SU-DHL-6 (cell line): ENCODE results near the gene MCRIP2.

ENCODE experiments used
- CTCF ChIP-seq: fragments of 200-600 bp; sonication (generic); IDR thresholded peaks from one replicate; pipeline ENCODE4 v1.5.1; 2017; ENCODE audit warnings: antibody characterized with exemption, mild to moderate bottlenecking, low read length, moderate library complexity; ENCODE audit not compliant: insufficient read depth, poor library complexity, severe bottlenecking
- EZH2phosphoT487 ChIP-seq: fragments of 200-600 bp; sonication (generic), shearing (Covaris generic); conservative IDR thresholded peaks from 2 replicates; pipeline ENCODE4 v1.6.1; 2018; ENCODE audit warnings: mild to moderate bottlenecking, antibody characterized with exemption, low read length, moderate library complexity, mixed read lengths

DNA sequence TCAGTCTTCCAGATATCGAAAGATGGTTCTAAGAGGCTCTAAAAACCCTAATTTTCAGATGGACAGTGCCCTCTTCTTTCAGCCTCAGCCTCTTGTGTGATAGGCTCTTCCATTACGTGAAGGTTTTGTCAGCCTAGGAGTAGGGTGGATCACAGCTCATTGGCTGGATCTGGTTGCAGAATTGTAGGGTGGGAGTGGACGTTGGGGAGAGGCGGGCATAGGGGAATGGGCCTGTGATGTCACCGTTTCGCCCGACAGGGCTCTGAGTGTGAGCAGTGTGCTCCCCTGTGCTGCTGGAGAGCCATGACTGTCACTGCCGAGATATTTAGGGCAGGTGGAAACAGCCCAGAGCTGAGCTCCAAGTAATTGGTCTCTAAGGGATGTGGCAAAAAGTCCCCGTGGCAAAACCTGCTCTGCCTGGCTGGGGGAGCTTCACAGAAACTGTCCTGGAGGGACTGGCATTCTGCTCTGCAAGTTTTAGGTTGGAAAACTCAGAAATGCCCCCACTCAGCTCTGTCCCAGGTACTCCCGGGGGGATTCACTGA is 17.0 kb upstream of the MCRIP2 start:
- TF ChIP-seq CTCF (no peak), EZH2phosphoT487 (no peak)
